ENCODE results near the gene LARGE1. TPM values are rescaled to one million over a fixed set of nuclear protein-coding genes. Genes with fewer than 3 reads are reported as not detected.
A peak's percentile ranks its signal among the peaks of the same experiment; 100 is the strongest.

The LARGE1 gene
- polyA plus RNA-seq, 1 donor, result 17.8 TPM

DNA sequence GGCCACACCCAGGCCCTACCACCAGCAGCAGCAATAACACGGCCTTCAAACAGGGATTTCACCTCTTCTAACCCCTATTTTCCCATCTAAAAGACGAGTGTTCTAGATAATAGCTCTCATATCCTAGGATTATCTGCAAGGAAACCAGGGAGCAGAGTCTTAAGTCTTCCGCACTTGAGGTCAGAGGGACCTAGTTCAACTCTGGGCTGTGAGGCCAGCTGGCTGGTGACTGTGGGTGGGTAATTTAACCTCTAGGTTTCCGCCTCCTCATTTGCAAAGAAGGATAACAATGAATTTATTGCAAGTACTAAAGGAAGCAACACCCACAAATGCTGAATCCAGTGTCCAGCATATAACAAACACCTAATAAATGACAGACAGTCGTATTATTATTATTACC, 70.1 kb downstream of the LARGE1 start:
- no peak overlapping the region for H3K4me3 ChIP-seq (ENCODE audit: low read length)
- H3K9me3 ChIP-seq (ENCODE audit: control insufficient read depth, low read depth, low read length), result no peaks in the 10 kb centered on the region
- no peaks in the 10 kb centered on the region for H3K27me3 ChIP-seq (ENCODE audit: control insufficient read depth, insufficient read depth, low read length)
- no peaks in the 10 kb centered on the region for H3K36me3 ChIP-seq (ENCODE audit: control insufficient read depth, insufficient read depth, low read length)
- H3K4me1 ChIP-seq (ENCODE audit: control insufficient read depth, insufficient read depth, low read length), result peaks cover 41% of the 10 kb centered on the region
- peak; percentile 29 to 64 for DNase-seq
- H3K27ac ChIP-seq (ENCODE audit: low read length), result peak overlapping the region; percentile 74
- WGBS (ENCODE audit: insufficient coverage, low lambda C conversion rate), result 80% methylated on average over 1 of the region's 5 CpGs

DNA sequence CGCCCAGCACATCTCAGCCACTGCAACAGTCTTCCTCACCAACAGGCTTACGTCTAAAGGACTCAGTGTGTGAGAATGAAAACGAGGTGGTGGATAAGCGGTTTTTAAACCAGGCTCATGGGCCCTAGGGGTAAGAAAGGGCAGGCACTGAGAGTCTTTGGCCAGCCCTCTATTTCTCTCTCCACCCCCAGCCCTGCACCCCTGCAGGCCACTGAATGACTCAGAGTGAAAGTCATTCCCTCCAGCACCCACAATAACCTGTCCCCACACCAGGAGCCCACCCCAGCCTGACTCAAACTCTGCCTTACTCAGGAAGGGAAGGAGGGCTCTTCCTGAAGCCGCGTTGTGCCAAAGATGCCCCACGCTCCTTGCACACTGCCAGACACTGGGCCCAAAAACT, 72.0 kb downstream of the LARGE1 start:
- H3K9me3 ChIP-seq (ENCODE audit: control insufficient read depth, low read depth, low read length), result no peaks in the 10 kb centered on the region
- H3K27me3 ChIP-seq (ENCODE audit: control insufficient read depth, insufficient read depth, low read length), result no peaks in the 10 kb centered on the region
- H3K4me1 ChIP-seq (ENCODE audit: control insufficient read depth, insufficient read depth, low read length), result peaks cover 39% of the 10 kb centered on the region
- DNase-seq, result no peak
- no peaks in the 10 kb centered on the region for H3K36me3 ChIP-seq (ENCODE audit: control insufficient read depth, insufficient read depth, low read length)
- H3K27ac ChIP-seq (ENCODE audit: low read length), result no peak overlapping the region
- H3K4me3 ChIP-seq (ENCODE audit: low read length), result no peak overlapping the region
- WGBS (ENCODE audit: insufficient coverage, low lambda C conversion rate), result no CpG with 5 or more reads among the region's 7 CpGs

DNA sequence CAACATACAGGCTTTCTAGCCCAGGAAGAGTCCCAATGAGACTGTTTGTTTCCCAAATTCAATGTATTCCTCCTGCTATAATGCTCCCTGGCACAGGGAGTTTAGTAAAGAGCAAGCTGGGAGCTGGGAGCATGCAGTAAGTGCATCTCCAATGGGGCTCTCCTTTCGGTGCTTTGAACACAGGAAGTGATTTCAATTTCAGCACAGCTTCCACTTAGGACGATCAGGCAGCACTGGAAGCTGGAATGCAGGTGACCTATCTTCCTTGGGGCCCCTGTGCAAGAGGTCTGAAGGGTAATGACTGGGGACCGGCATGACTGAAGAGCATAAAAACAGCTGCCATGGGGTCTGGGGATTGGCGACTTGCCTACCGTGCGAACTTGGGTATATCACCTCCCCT, 76.0 kb downstream of the LARGE1 start:
- H3K27me3 ChIP-seq (ENCODE audit: control insufficient read depth, insufficient read depth, low read length), result no peaks in the 10 kb centered on the region
- no CpG with 5 or more reads among the region's 6 CpGs for WGBS (ENCODE audit: insufficient coverage, low lambda C conversion rate)
- no peaks in the 10 kb centered on the region for H3K9me3 ChIP-seq (ENCODE audit: control insufficient read depth, low read depth, low read length)
- peak; percentile 48 to 82 for DNase-seq
- no peaks in the 10 kb centered on the region for H3K36me3 ChIP-seq (ENCODE audit: control insufficient read depth, insufficient read depth, low read length)
- H3K4me3 ChIP-seq (ENCODE audit: low read length), result no peak overlapping the region
- peak overlapping the region; percentile 35 for H3K27ac ChIP-seq (ENCODE audit: low read length)
- H3K4me1 ChIP-seq (ENCODE audit: control insufficient read depth, insufficient read depth, low read length), result peaks cover 12% of the 10 kb centered on the region

DNA sequence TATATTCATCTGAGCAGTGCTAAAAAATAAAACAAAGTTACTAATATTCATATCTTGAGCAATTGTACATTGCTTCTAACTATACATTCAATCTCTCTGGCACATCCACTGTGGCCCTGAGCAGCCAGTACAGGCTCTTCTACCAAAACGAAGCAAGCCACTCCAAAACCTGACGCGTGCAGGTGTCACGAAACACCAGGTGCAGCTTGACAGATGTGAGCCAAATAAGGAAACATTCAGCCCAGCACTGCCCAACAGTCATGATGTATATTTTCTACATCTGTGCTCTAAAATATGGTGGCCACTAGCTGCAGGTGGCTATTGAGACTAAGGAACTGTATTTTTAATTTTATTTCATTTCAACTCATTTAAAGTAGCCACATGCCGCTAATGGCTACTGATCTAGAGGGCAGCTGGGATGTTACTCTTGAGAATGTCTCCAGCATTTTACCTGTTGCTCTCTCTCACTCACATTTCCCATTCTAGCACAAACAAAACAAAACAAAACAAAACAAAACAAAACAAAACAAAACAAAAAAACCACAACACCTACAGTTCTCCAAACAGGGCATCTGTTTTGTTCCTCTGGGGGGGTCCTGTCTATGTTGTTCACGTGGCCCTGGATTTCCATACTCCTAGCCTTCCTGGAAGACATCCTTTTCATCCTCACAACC, 77.7 kb downstream of the LARGE1 start:
- no peak overlapping the region for H3K27ac ChIP-seq (ENCODE audit: low read length)
- no peaks in the 10 kb centered on the region for H3K27me3 ChIP-seq (ENCODE audit: control insufficient read depth, insufficient read depth, low read length)
- 92% methylated on average over 2 of the region's 6 CpGs for WGBS (ENCODE audit: insufficient coverage, low lambda C conversion rate)
- no peaks in the 10 kb centered on the region for H3K36me3 ChIP-seq (ENCODE audit: control insufficient read depth, insufficient read depth, low read length)
- no peak for DNase-seq
- no peak overlapping the region for H3K4me3 ChIP-seq (ENCODE audit: low read length)
- no peaks in the 10 kb centered on the region for H3K9me3 ChIP-seq (ENCODE audit: control insufficient read depth, low read depth, low read length)
- H3K4me1 ChIP-seq (ENCODE audit: control insufficient read depth, insufficient read depth, low read length), result peaks cover 18% of the 10 kb centered on the region

DNA sequence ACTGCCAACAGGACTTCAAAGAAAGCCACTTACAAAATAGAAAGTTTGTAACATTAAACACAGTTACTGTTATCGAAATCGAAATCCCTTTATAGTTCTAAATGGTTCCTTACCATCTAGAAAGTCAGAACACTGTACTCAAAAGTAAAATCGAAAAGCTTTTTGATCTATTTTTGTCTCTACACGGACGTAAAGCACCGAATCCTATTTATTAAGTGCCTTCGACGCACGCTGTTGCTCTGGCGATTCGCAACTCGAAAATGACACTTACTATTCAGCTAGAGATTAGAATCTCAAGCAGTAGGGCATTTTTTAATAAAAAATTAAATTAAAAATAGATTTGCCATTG, 78.3 kb downstream of the LARGE1 start:
- Histone ChIP-seq H3K36me3 (ENCODE audit: control insufficient read depth, insufficient read depth, low read length) (no peaks in the 10 kb centered on the region), H3K4me1 (ENCODE audit: control insufficient read depth, insufficient read depth, low read length) (peaks cover 18% of the 10 kb centered on the region), H3K4me3 (ENCODE audit: low read length) (no peak overlapping the region), H3K9me3 (ENCODE audit: control insufficient read depth, low read depth, low read length) (no peaks in the 10 kb centered on the region), H3K27me3 (ENCODE audit: control insufficient read depth, insufficient read depth, low read length) (no peaks in the 10 kb centered on the region), H3K27ac (ENCODE audit: low read length) (no peak overlapping the region)
- WGBS (ENCODE audit: insufficient coverage, low lambda C conversion rate), result 94% methylated on average over 12 of the region's 12 CpGs
- DNase-seq, result no peak

DNA sequence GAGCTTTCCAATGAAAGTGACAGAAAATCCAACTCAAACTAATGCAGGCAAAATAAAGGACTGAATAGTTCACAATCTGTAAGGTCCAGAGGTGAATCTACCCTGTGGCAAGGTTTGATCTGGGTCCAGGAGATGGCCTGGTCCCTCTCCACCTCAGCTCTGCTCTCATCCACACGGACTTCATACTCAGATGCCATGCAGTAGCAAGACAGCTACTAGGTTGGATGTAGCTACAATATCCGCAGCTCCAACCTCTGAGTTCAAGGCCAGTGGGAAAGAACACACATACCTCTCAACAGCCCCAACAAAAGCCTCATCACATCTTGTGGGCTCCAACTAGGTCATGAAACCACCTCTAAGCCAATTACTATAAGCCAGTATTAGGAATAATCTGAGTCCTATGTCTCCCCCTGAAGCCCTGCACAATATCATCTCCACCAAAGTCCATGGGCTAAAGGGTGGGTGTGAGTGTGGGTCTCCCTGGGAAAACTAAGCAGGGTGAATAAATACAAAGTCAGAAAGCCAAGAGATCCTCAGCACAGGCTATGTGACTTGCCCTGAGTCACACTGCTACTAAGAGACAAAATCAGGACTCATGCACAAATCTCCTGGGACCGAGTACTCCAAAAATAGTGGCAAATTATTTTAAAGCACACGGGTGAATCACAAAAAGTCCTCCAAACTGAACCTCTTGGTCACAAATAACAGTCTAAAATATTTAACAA, 78.8 kb downstream of the LARGE1 start:
- H3K4me1 ChIP-seq (ENCODE audit: control insufficient read depth, insufficient read depth, low read length), result peaks cover 18% of the 10 kb centered on the region
- no peaks in the 10 kb centered on the region for H3K36me3 ChIP-seq (ENCODE audit: control insufficient read depth, insufficient read depth, low read length)
- H3K9me3 ChIP-seq (ENCODE audit: control insufficient read depth, low read depth, low read length), result no peaks in the 10 kb centered on the region
- DNase-seq, result no peak
- no peaks in the 10 kb centered on the region for H3K27me3 ChIP-seq (ENCODE audit: control insufficient read depth, insufficient read depth, low read length)
- no CpG with 5 or more reads among the region's 4 CpGs for WGBS (ENCODE audit: insufficient coverage, low lambda C conversion rate)
- no peak overlapping the region for H3K27ac ChIP-seq (ENCODE audit: low read length)
- no peak overlapping the region for H3K4me3 ChIP-seq (ENCODE audit: low read length)

DNA sequence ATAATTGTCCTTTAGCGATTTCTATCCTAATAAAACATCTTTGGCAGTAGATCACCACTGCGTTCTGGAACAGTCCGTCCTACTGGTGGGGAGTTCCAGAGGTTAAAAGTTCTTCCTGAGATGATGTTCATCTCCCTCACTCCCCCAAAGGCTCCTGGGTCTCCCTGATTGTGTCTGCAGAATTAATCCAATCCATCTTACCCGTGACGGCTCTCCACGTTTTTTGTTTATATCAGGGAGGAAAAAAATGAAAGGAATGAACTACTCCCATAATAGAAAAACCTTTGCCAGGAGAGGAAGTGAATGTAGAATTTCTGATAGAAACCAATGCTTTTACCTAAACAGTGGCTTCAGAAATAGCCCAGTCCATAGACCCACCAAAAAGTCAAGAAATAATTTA, 81.6 kb downstream of the LARGE1 start:
- peaks cover 12% of the 10 kb centered on the region for H3K4me1 ChIP-seq (ENCODE audit: control insufficient read depth, insufficient read depth, low read length)
- DNase-seq, result no peak
- no peaks in the 10 kb centered on the region for H3K27me3 ChIP-seq (ENCODE audit: control insufficient read depth, insufficient read depth, low read length)
- no peaks in the 10 kb centered on the region for H3K9me3 ChIP-seq (ENCODE audit: control insufficient read depth, low read depth, low read length)
- no peaks in the 10 kb centered on the region for H3K36me3 ChIP-seq (ENCODE audit: control insufficient read depth, insufficient read depth, low read length)
- H3K4me3 ChIP-seq (ENCODE audit: low read length), result no peak overlapping the region
- no CpG with 5 or more reads among the region's 6 CpGs for WGBS (ENCODE audit: insufficient coverage, low lambda C conversion rate)
- H3K27ac ChIP-seq (ENCODE audit: low read length), result no peak overlapping the region

DNA sequence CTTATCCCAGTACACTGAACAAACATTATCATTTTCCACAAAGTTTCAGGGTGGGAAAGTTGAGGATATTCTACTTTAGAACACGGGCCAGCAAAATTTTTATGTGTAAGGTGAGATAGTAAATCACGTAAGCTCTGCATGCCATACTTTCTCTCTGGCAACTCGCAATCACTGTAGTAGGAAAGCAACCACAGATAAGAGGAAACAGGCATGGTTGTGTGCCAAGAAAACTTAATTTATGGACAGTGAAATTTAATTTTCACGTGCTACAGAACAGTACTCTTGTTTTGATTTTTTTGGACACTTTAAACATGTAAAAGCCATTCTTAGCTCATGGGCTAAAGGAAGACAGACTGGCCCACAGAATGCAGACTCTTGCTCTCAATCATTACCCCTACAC, 82.5 kb downstream of the LARGE1 start:
- H3K27me3 ChIP-seq (ENCODE audit: control insufficient read depth, insufficient read depth, low read length), result no peaks in the 10 kb centered on the region
- no peak for DNase-seq
- H3K4me3 ChIP-seq (ENCODE audit: low read length), result no peak overlapping the region
- H3K9me3 ChIP-seq (ENCODE audit: control insufficient read depth, low read depth, low read length), result no peaks in the 10 kb centered on the region
- no peaks in the 10 kb centered on the region for H3K36me3 ChIP-seq (ENCODE audit: control insufficient read depth, insufficient read depth, low read length)
- H3K4me1 ChIP-seq (ENCODE audit: control insufficient read depth, insufficient read depth, low read length), result peaks cover 12% of the 10 kb centered on the region
- H3K27ac ChIP-seq (ENCODE audit: low read length), result no peak overlapping the region
- 60% methylated on average over 1 of the region's 4 CpGs for WGBS (ENCODE audit: insufficient coverage, low lambda C conversion rate)

DNA sequence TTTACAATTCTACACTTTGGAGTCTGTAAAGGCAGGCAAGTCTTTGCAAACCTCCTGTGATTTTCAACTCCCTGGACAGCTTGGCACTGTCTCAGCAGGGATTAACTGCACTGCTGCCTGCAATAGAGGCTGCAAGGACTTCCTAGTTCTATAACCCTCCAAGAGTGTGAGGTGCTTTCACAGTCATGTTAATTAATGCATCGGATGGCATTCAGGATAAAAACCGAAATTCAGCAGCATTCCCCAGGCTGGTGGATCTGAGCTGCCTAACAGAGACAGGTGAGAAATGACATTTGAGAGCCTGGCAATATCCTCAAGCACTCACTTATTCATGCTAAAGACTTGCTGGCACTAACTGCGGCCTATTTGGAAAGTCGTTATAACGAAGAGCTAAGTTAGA, 85.0 kb downstream of the LARGE1 start:
- no peaks in the 10 kb centered on the region for H3K36me3 ChIP-seq (ENCODE audit: control insufficient read depth, insufficient read depth, low read length)
- H3K9me3 ChIP-seq (ENCODE audit: control insufficient read depth, low read depth, low read length), result no peaks in the 10 kb centered on the region
- 17% methylated on average over 1 of the region's 5 CpGs for WGBS (ENCODE audit: insufficient coverage, low lambda C conversion rate)
- peaks cover 12% of the 10 kb centered on the region for H3K4me1 ChIP-seq (ENCODE audit: control insufficient read depth, insufficient read depth, low read length)
- DNase-seq, result no peak
- no peaks in the 10 kb centered on the region for H3K27me3 ChIP-seq (ENCODE audit: control insufficient read depth, insufficient read depth, low read length)
- no peak overlapping the region for H3K27ac ChIP-seq (ENCODE audit: low read length)
- H3K4me3 ChIP-seq (ENCODE audit: low read length), result no peak overlapping the region

DNA sequence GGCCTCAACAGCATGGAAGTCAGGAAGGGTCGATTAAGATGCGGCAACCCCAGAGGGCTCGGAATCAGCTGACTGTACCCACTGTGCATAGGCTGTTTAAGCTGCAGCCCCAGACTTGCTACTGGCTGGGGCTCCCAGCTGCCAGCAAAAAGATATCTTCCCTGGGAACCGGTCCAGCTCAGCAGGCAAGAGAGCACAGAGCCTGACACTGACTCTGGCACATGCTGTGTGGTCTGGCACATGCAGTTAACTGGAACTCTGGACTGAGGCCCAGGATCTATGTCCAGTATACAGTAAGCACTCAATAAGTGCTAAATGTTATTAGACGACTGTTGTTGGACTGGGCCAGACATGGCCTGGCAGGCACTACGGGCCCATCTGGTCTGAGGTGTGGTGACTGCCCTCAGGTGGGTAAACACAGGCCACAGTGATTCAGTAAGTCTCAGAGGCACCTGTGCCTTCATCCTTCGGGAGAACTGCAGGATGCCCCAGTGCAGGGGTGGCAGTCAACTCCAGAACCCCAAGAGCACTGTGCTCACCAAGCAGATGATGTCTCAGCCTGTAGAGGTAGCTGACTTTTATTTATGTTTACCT, 87.6 kb downstream of the LARGE1 start:
- Histone ChIP-seq H3K9me3 (ENCODE audit: control insufficient read depth, low read depth, low read length) (no peaks in the 10 kb centered on the region), H3K27ac (ENCODE audit: low read length) (no peak overlapping the region), H3K4me1 (ENCODE audit: control insufficient read depth, insufficient read depth, low read length) (peaks cover 2% of the 10 kb centered on the region), H3K4me3 (ENCODE audit: low read length) (no peak overlapping the region), H3K27me3 (ENCODE audit: control insufficient read depth, insufficient read depth, low read length) (no peaks in the 10 kb centered on the region), H3K36me3 (ENCODE audit: control insufficient read depth, insufficient read depth, low read length) (no peaks in the 10 kb centered on the region)
- WGBS (ENCODE audit: insufficient coverage, low lambda C conversion rate), result no CpG with 5 or more reads among the region's 7 CpGs
- no peak for DNase-seq
